ENCODE measurements around the gene PTPN14. TPM values are rescaled to one million over a fixed set of nuclear protein-coding genes. Genes with fewer than 3 reads are reported as not detected.

PTPN14 gene
- total RNA-seq, 4 donors from 2014 or later, result 59.4 to 118 (median 66.1) TPM

DNA sequence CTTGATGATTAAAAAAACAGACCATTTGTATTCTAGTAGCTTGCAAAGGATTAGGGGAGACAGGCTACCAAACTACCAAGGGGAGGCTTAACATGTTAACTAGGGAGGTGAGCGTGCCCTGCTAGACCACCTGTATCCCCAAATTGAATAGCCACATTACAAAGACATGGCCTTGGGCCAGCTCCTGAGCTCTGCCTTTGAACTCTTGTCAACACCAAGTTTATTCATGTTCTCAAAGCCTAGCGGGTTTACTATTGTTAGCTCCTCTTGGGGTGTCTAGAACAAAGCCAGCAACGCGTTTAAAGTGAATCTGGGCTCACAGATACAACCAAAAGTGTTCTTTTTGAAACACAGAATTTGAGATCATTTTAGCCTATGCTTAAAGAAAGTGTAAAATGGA lies 234.1 kb downstream of the PTPN14 start:
- WGBS, 2 donors, result 65 to 74% methylated on average over 4 of the region's 4 CpGs

DNA sequence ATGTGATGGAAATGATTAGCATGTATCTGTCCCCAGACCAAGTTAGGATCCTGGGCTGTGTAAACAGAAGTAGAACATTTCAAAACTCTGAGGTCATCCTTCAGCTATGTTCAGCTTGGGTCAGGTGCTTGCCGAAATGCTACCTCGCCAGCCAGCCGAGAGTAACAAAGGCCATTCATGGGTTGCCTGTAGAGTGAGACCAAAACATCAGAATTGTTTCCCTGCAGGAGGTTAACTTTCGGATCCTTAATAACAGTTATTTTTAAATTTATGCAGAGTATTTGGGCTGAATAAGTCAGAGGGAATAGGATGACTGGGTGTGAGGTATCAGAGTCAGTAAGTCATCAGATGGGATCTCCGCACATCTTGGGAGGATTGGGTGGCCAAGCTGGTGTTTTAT lies 234.8 kb downstream of the PTPN14 start:
- H3K4me3 ChIP-seq (ENCODE audit: low read depth, poor library complexity, severe bottlenecking), result no peak overlapping the region
- TF ChIP-seq, protein P1, sequence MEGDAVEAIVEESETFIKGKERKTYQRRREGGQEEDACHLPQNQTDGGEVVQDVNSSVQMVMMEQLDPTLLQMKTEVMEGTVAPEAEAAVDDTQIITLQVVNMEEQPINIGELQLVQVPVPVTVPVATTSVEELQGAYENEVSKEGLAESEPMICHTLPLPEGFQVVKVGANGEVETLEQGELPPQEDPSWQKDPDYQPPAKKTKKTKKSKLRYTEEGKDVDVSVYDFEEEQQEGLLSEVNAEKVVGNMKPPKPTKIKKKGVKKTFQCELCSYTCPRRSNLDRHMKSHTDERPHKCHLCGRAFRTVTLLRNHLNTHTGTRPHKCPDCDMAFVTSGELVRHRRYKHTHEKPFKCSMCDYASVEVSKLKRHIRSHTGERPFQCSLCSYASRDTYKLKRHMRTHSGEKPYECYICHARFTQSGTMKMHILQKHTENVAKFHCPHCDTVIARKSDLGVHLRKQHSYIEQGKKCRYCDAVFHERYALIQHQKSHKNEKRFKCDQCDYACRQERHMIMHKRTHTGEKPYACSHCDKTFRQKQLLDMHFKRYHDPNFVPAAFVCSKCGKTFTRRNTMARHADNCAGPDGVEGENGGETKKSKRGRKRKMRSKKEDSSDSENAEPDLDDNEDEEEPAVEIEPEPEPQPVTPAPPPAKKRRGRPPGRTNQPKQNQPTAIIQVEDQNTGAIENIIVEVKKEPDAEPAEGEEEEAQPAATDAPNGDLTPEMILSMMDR (IDR thresholded peaks at IDR 0.05), result no peak
- no peak for TF ChIP-seq POLR2A (IDR thresholded peaks at IDR 0.05)
- WGBS, 2 donors, result 86 to 87% methylated on average over 5 of the region's 5 CpGs
- intact Hi-C loops (cut with DNase I; ENCODE audit: low total_unique reads), result no loop called here
- DNase-seq (ENCODE audit: low spot score in 2 of 2), result peak in 1 of 2 donors; percentile 70

More for the DNA sequence above, 234.1 kb downstream of the PTPN14 start:
- no peak overlapping the region for H3K4me3 ChIP-seq (ENCODE audit: low read depth, poor library complexity, severe bottlenecking)
- DNase-seq (ENCODE audit: low spot score in 2 of 2), result peak in 1 of 2 donors; percentile 37
- intact Hi-C loops (cut with DNase I; ENCODE audit: low total_unique reads), result no loop called here
- TF ChIP-seq, protein P1 (IDR thresholded peaks at IDR 0.05), result no peak

DNA sequence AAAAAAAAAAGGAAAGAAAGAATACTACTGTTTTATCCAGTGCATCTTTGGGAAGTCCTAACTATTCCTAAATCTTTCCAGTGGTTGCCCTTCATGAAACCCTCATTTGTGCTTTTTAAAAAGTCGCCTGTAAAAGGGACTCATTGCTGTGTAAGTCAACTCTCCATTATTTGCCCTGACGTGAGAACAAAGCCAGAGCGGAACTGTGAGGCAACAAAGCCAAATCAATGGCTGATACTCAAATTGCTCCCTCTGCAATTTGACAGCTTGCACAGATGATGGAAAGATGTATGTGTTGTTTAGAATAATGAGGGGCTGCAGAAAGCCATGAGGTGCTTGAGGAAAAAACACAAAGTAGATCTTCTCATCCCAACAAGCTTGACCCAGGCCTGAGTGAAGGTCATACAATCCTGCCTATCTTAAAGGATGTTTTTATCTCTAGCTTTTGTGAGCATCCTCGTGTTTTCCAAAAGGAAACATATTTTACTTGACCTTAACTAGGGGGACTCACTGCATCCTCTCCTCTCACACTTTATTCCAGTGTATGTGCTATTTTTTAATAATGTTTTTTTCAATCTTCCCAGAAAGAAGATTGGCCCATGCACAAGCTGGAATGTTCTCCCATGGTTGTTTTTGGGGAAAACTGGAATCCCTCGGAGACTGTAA lies 237.1 kb downstream of the PTPN14 start:
- intact Hi-C loops (cut with DNase I; ENCODE audit: low total_unique reads), result no loop called here
- no peak for DNase-seq (ENCODE audit: low spot score in 2 of 2)
- 90 to 92% methylated on average over 5 of the region's 5 CpGs for WGBS, 2 donors
- H3K4me3 ChIP-seq (ENCODE audit: low read depth, poor library complexity, severe bottlenecking), result no peak overlapping the region
- TF ChIP-seq POLR2A (IDR thresholded peaks at IDR 0.05), result no peak
- TF ChIP-seq, protein P1 (IDR thresholded peaks at IDR 0.05), result no peak

DNA sequence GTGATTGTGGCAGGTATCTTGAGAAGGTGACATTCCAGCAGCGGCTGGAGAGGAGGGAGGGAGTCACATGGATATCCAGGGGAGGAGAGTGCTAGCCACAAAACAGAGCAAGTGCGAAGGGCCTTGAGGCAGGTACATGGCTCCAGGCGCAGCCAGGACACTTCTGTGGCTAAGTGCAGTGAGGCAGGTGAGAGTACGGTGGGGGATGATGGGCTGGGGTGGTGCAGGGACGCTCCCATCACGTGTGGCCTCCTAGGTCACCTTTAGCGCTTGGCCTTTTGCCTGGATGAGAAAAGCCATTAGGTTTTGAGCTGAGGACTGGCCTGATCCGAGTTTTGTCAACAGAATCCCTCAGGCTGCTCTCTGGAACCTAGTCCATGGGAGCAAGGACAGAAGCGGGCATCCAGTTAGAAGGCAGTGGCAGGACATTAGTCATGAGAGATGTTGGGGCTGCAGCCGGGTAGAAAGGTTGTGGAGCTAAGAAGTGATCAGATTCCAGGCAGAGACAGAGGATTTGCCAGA lies 238.8 kb downstream of the PTPN14 start:
- TF ChIP-seq POLR2A (IDR thresholded peaks at IDR 0.05), result no peak
- TF ChIP-seq, protein P1 (IDR thresholded peaks at IDR 0.05), result no peak
- intact Hi-C loops (cut with DNase I; ENCODE audit: low total_unique reads), result no loop called here

DNA sequence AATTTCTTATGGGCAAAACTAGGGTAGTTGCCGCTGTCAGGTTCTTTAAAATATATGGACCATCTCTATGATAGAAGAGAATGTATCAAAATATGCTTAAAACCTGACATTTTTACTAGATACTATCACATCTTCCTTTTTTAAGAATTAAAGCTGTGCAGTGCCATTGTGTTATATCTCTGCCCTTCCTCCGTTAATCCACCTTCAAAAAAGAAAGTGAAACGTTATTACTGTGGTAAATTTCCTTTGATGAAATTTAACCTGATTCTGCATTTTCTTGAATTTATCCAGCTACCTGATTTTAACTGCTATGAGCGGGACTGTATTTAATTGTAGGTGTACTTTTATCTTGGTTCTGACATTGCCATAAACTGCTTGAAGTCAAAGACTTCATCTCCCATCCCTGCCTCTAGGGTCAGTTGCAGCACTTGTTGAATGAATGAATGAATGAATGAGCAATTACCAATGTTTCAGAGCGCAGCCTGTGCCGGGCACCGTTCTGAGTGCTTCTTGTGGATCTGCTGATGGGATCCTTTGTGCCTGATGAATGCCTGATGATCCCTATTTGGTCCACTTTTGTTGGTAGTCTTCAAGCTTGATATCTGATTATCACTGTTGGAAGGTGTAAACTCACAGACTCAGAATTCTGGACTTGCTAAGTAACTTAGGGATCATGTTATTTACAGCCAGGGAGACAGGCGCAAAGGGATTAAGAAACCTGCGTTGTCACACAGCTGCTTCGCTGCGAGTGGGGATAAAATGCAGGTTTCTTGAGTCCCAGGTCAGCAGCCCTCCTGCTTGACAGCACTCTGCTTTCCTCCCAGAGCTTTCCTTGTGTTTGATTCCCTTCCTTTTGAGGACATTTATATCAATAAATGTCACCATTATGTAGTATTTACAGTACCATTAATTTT lies 240.4 kb downstream of the PTPN14 start:
- H3K4me3 ChIP-seq (ENCODE audit: low read depth, poor library complexity, severe bottlenecking), result no peak overlapping the region
- intact Hi-C loops (cut with DNase I; ENCODE audit: low total_unique reads), result no loop called here
- TF ChIP-seq, protein P1 (IDR thresholded peaks at IDR 0.05), result no peak
- no peak for TF ChIP-seq POLR2A (IDR thresholded peaks at IDR 0.05)
- WGBS, 2 donors, result 82 to 83% methylated on average over 11 of the region's 11 CpGs
- peak in 1 of 2 donors; percentile 48 for DNase-seq (ENCODE audit: low spot score in 2 of 2)

More for the DNA sequence above, 238.8 kb downstream of the PTPN14 start:
- DNase-seq (ENCODE audit: low spot score in 2 of 2), result peak in 1 of 2 donors; percentile 52
- 89 to 91% methylated on average over 10 of the region's 10 CpGs for WGBS, 2 donors
- H3K4me3 ChIP-seq (ENCODE audit: low read depth, poor library complexity, severe bottlenecking), result no peak overlapping the region

Data from lower leg skin (tissue), 4 donors.